GM13976 (cell line): Measurements from ENCODE around the gene KRT8.

Experiments used
- DNase-seq: peaks from one replicate; pipeline ENCODE4 v3.0.0; 2012; ENCODE audit warnings: low spot score
- in situ Hi-C: fragments of 300-500 bp; cut with MboI; formaldehyde crosslinking; loops from one replicate; pipeline ENCODE4 v1.12.0; 2022; ENCODE audit warnings: low sequenced_read_pairs, mixed read lengths, inconsistent platforms; ENCODE audit not compliant: unreplicated experiment
- TF ChIP-seq, protein P1 (sequence below): IDR thresholded peaks from 2 replicates; pipeline ENCODE4 v1.5.1; 2012; ENCODE audit warnings: borderline replicate concordance, mild to moderate bottlenecking; ENCODE audit not compliant: insufficient read depth; ENCODE audit errors: extremely low read depth, missing control alignments, control extremely low read depth

Gene KRT8

DNA sequence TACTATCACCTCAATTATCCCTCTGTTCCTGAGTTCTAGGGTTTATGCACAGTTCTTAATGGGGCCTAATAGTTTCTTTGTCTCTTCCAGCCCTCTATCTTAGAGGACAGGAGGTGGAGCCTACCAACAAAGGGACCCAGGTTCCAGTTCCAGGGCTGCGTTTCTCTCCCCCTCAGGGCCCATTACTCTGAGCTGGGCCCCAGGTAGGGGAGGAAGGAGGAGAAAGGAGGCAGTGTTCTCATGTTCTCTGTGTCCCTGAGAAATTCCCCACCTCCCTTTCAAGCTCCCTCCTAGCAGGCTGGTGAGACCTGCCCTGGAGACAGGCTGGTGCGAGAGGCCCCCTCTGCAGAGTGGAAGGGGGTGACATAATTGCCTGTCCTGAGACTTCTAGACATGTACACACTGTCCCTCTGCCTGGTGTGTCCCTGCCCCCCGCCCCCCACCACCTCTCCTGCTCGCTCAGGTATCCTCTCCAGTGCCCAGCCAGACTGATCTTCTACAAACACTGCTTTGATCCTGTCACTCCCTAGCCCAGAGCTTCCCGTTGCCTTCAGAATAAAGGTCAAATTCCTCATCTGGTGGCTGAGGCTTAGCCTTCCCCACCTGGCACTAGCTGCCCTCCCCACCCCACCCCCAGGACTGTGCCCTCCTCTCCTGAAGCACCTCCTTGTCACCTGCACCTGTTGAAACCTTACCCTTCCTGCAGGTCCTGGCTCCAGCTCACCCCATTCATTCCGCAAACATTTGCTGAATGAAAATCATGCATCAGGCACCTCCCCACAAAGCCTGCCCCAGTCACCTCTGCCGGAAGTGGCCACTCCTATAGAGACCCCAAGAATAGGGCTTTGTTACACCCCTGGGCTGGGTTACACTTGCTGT lies 21.1 kb upstream of the KRT8 start:
- in situ Hi-C loops: no loop called here
- DNase-seq: no peak

DNA sequence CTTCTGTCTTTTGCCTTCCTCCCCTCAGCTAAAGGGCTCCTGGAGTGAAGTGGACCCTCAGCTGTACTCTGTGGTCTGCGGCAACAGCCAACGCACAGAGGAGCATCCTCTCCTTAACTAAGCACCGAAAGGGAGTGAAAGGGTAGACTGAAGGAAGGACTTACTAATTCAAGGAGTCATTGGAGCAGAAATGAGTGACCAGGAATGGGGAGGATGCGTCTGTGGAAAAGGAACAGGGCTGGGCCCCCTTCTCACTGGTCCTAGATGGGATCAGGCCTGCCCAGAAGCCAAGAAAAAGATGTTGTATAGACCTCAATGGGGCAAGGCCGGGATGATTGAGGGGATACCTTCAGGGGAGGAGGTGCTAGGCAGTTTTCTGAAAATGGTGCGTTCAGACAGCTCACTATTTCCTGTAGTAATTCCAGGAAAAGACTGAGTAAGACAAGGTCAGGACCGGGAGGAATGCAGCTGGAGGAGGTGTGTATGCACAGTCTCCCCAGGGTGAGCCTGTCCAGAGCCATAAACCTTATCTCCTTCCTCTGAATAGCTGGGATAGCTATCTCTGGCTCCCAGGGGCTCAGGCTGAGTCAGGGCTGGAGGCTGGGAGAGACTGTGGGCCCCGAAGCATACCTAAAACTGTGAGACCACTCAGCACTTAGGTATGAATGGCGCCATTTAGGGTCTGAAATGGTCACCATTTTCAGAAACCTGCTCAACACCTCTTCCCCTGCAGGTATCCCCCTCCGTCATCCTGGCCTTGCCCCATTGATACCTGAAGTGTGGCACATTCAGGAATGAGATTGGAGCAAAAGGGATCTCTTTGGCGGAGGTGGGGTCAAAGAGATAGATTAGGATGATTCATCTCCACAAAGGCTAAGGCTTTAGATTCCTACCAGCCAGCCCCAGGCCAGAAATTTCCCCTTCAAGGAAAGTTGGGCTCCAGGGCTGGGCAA lies 20.2 kb upstream of the KRT8 start:
- DNase-seq: no peak
- TF ChIP-seq, protein P1, sequence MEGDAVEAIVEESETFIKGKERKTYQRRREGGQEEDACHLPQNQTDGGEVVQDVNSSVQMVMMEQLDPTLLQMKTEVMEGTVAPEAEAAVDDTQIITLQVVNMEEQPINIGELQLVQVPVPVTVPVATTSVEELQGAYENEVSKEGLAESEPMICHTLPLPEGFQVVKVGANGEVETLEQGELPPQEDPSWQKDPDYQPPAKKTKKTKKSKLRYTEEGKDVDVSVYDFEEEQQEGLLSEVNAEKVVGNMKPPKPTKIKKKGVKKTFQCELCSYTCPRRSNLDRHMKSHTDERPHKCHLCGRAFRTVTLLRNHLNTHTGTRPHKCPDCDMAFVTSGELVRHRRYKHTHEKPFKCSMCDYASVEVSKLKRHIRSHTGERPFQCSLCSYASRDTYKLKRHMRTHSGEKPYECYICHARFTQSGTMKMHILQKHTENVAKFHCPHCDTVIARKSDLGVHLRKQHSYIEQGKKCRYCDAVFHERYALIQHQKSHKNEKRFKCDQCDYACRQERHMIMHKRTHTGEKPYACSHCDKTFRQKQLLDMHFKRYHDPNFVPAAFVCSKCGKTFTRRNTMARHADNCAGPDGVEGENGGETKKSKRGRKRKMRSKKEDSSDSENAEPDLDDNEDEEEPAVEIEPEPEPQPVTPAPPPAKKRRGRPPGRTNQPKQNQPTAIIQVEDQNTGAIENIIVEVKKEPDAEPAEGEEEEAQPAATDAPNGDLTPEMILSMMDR: no peak
- in situ Hi-C loops: no loop called here

More for the DNA sequence above, 21.1 kb upstream of the KRT8 start:
- TF ChIP-seq, protein P1: no peak

DNA sequence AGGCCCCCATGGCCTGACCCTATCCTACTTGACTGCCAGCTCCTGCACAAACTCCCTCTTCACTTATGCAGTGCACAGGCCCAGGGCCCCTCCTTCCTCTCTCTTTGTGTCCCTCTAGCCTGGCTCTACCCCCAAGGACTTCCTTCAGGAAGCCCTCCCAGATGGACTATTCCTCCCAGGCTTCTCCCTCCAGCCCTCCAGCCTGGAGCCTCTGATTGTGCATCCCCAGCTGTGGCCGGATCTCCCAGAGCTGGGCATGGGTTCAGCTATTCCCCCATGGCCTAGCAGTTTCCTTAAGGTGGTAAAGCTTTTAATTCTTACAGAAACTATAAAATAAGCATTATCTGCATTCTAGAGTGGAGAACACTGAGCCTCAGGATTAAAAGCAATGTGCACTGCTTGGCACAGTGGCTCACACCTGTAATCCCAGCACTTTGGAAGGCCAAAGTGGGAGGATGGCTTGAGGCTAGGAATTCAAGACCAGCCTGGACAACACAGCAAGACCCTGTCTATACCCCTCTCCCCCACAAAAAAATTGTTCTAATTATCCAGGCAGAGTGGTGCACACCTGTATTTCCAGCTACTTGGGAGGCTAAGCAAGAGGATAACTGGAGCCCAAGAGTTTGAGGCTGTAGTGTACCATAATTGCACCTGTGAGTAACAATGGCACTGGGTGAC lies 16.8 kb upstream of the KRT8 start:
- in situ Hi-C loops: no loop called here
- TF ChIP-seq, protein P1: no peak
- no peak for DNase-seq

DNA sequence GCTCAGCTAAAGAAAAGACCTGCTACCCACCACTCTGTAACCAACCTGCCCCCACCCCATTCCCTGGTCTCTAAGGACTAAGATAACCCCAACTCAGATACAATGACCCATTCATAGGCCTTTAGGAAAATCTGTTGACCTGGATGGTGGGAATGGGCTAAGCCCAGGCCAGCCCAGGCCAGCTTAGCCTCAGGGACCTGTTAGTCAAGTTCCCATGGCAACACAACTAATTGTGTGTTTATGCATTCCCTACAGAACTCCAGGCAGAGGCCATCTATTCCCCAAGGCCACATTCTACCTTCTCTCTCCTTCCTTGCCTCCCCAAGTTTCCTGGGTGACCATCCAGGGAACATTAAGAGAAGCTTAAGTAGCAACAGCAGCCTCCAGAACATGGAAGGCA lies 16.1 kb upstream of the KRT8 start:
- DNase-seq: no peak
- TF ChIP-seq, protein P1: no peak
- in situ Hi-C loops: no loop called here

DNA sequence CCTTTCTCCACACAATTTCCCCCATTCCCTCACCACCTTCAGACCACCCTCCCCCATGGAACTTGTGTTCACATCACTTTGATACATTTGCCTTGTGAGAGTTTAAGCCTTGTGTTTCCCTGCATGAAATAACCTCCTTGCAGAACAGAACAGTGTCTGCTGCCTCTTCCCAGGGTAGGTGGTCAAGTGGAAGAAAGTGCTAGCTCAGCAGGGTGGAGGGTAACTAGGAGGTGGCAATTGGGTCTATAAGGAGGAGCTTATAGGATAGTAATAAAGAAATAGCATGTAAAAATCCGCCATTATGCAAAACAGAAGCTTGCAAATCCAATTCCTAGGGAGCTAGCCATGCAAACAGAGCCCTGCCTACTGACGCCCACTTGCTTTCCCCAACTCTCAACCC lies 13.9 kb upstream of the KRT8 start:
- TF ChIP-seq, protein P1: no peak
- in situ Hi-C loops: no loop called here
- no peak for DNase-seq

DNA sequence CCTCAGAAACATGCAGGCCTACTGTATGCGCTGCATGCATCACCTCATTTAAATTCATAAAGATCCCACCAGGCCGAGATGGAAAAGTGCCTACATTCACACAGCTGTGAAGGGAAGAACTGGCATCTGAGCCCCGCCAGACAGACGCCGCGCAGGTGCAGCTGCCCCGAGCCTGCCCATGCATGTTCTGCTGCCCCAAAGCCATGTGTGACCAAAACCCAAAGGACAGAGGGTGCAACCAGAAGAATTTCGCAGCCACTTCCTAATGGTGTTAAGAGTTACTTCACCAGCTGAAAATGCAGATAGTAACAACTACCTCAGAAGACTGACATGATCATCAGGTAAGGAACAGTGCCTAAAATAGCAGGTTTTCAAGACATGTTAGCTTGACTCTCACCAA lies 13.5 kb upstream of the KRT8 start:
- in situ Hi-C loops: no loop called here
- TF ChIP-seq, protein P1: no peak
- DNase-seq: no peak
